Measurements from ENCODE around the gene NTHL1. TPM values are rescaled to one million over a fixed set of nuclear protein-coding genes. Genes with fewer than 3 reads are reported as not detected.
A peak's percentile ranks its signal among the peaks of the same experiment; 100 is the strongest.

Gene NTHL1
- total and polyA plus RNA-seq, 2 of the 8 experiments (the other 6 are each of a cell fraction or from before 2014, with no cell fraction given): 70.9 to 150 TPM

DNA sequence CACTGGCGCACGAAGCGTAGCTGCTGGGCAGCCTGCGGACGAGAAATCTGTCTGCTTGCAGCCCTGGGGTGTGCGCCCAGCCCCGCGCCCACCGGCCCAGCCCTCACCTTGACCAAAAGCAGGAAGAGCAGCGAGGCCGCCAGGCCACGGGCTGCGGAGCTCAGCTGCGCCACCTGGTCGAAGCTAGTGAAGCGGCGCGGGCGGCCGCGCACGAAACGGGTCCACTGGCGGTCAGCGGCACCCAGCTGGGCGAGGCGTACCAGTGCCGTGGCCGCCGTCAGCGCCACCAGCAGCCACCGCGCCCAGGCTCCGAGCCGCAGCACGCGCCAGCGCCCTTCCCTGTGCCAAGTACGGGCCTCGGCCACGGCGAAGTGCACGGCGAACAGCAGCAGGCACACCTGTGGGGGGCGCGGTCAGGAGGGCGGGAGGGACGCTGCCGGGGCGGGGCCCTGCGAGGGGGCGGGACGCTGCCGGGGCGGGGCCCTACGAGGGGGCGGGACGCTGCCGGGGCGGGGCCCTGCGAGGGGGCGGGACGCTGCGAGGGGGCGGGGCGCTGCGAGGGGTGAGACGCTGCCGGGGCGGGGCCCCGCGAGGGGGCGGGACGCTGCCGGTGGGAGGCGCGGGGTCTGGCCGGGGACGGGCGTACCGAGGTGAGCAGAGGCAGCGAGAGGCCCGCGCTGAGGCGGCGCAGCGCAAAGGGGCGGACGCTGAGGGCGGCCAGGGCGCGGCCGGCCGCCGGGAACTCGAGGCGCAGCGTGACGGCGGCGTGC lies 43.3 kb upstream of the NTHL1 start:
- Histone ChIP-seq H2BK5ac (ENCODE audit: low read depth, low read length) (peak overlapping the region; percentile 52; the same call in 1 of the 2 replicates), H4K91ac (replicated peaks; ENCODE audit: insufficient read length, low read length) (peak overlapping the region; percentile 85), H3K14ac (ENCODE audit: insufficient read length) (no peak overlapping the region), H3K4me1 (replicated peaks in 1 of 4; ENCODE audit: control insufficient read depth in 3 of 4, insufficient read depth in 4 of 4, low read length in 3 of 4) (peaks cover 0 to 12% (median 9%) of the 10 kb centered on the region in 4 experiments; a peak in 5 of 7 replicates), H2BK12ac (ENCODE audit: low read depth, low read length) (peak overlapping the region; percentile 27; the same call in 1 of the 2 replicates), H3K56ac (replicated peaks; ENCODE audit: insufficient read length, low read depth, low read length) (no peak overlapping the region), H3K9me3 (ENCODE audit: insufficient read depth in 2 of 2, low read depth in 1 of 2, low read length in 1 of 2) (no peaks in the 10 kb centered on the region), H3K4ac (replicated peaks; ENCODE audit: insufficient read length, low read depth, low read length) (no peak overlapping the region), H3K9ac (replicated peaks in 1 of 4; ENCODE audit: extremely low read depth in 1 of 4, low read depth in 3 of 4, low read length in 3 of 4) (peak overlapping the region in 2 of 4 experiments; percentile 13 to 43; a peak in 2 of 7 replicates), H2AK5ac (ENCODE audit: low read depth, low read length) (no peak overlapping the region), H3K27ac (ENCODE audit: low read depth, low read length) (no peak overlapping the region), H3K4me2 (ENCODE audit: insufficient read depth in 1 of 2, low read depth in 2 of 2, low read length in 2 of 2) (peak overlapping the region; percentile 46 to 96), H3K23me2 (ENCODE audit: low read depth, low read length) (peaks cover 6% of the 10 kb centered on the region; the same call in 1 of the 2 replicates), H2BK20ac (ENCODE audit: low read length) (no peak overlapping the region), H2BK120ac (replicated peaks; ENCODE audit: low read depth, low read length) (no peak overlapping the region), H3K18ac (ENCODE audit: extremely low read depth, low read length) (peak overlapping the region; percentile 32; the same call in 1 of the 2 replicates), H4K8ac (ENCODE audit: extremely low read depth, insufficient read depth, low read length) (peak overlapping the region; percentile 89), H4K5ac (ENCODE audit: insufficient read length, low read depth, low read length) (no peak overlapping the region), H4K20me1 (replicated peaks in 1 of 2; ENCODE audit: control insufficient read depth in 1 of 2, insufficient read depth in 2 of 2, low read length in 2 of 2) (peaks cover 8 to 19% of the 10 kb centered on the region in 2 experiments), H3K79me1 (ENCODE audit: low read depth, low read length) (no peaks in the 10 kb centered on the region), H2BK15ac (ENCODE audit: low read length) (no peak overlapping the region), H3K23ac (ENCODE audit: insufficient read length) (no peak overlapping the region), H3K79me2 (ENCODE audit: control insufficient read depth in 1 of 2, insufficient read depth in 2 of 2, low read length in 2 of 2) (no peaks in the 10 kb centered on the region), H3K36me3 (ENCODE audit: control insufficient read depth in 2 of 4, insufficient read depth in 4 of 4, low read length in 3 of 4) (peaks cover 0 to 23% (median 0%) of the 10 kb centered on the region in 4 experiments; a peak in 2 of 8 replicates), H3K4me3 (ENCODE audit: extremely low read depth in 1 of 4, insufficient read depth in 2 of 4, low read depth in 3 of 4, low read length in 4 of 4) (peak overlapping the region; percentile 38 to 72 (median 45)), H2AFZ (ENCODE audit: low read length) (no peak overlapping the region; the same call in 1 of the 2 replicates), H3K27me3 (replicated peaks in 1 of 4; ENCODE audit: control insufficient read depth in 3 of 4, extremely low read depth in 1 of 4, insufficient read depth in 3 of 4, low read length in 3 of 4) (no peaks in the 10 kb centered on the region)
- POLR2A ChIA-PET (ENCODE audit: partially characterized antibody): interaction anchor here (0.7 to 6.9 kb wide), 18 partner anchors 11 to 147 kb away, joined by 3 to 54 read pairs (median 4); partner anchors contain the start of genes MSRB1, NTHL1, TRAF7 and TSC2
- WGBS, 2 experiments (ENCODE audit: extremely low coverage in 1 of 2, insufficient coverage in 1 of 2, insufficient read length in 1 of 2, insufficient replicate concordance in 2 of 2, low coverage in 1 of 2, low lambda C conversion rate in 2 of 2, missing lambda C conversion rate in 1 of 2): 12% methylated on average over 42 of the region's 101 CpGs; no CpG with 5 or more reads in 1 of the 2 experiments
- DNase-seq (ENCODE audit: low read depth in 1 of 2, low spot score in 2 of 2): peak; percentile 59 to 97
- CTCF ChIA-PET (ENCODE audit: partially characterized antibody): interaction anchor here (0.5 to 3.8 kb wide), 30 partner anchors 11 to 667 kb away, joined by 3 to 25 read pairs (median 4); partner anchors contain the start of genes NHERF2, NPW, NTHL1 and PKD1
- FAIRE-seq: no peak
- TF ChIP-seq CREB1 (IDR thresholded peaks at IDR 0.05) (no peak), BACH1 (IDR thresholded peaks at IDR 0.05; ENCODE audit: low read length) (peak; percentile 55), SP2 (IDR thresholded peaks at IDR 0.05; ENCODE audit: low read length) (no peak), SRF (IDR thresholded peaks at IDR 0.05; ENCODE audit: low read depth, low read length) (no peak), SIX5 (IDR thresholded peaks at IDR 0.05; ENCODE audit: low read depth, low read length) (no peak), EGR1 (IDR thresholded peaks at IDR 0.05; ENCODE audit: borderline replicate concordance, low read depth, low read length) (no peak), SIN3A (conservative IDR thresholded peaks at IDR 0.05 in 1 of 2, IDR thresholded peaks at IDR 0.05 in 1 of 2; ENCODE audit: low read depth in 1 of 2, low read length in 2 of 2) (peak; percentile 23 to 82; a peak in 2 of 4 replicates), POLR2AphosphoS5 (IDR thresholded peaks at IDR 0.05; ENCODE audit: low read depth, low read length) (peak; percentile 66; the same call in 1 of the 2 replicates)
- TF ChIP-seq, protein P1, sequence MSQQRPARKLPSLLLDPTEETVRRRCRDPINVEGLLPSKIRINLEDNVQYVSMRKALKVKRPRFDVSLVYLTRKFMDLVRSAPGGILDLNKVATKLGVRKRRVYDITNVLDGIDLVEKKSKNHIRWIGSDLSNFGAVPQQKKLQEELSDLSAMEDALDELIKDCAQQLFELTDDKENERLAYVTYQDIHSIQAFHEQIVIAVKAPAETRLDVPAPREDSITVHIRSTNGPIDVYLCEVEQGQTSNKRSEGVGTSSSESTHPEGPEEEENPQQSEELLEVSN (IDR thresholded peaks at IDR 0.05): 0 out of 2 replicates have a peak, but pooled peaks have one; percentile 32

Measured in H1 (cell line).